Prostate gland (tissue), 2 donors: Measurements from ENCODE around the gene CHRM3.

Experiments used
- POLR2AphosphoS5 ChIP-seq: sonication (generic); formaldehyde crosslinking; IDR thresholded peaks from one replicate; pipeline ENCODE4 v1.6.1; 2017; ENCODE audit warnings: antibody characterized with exemption
- TF ChIP-seq, protein P1 (sequence below), 4 experiments: fragments of 200-600 bp in 2 of 4; fragments of 450-650 bp in 2 of 4; sonication (generic) in 2 of 4; IDR thresholded peaks; 1 replicate in 3 of 4; 2 replicates in 1 of 4; pipeline ENCODE4 v1.5.1; 2016 to 2019; ENCODE audit warnings: antibody characterized with exemption in 4 of 4, mild to moderate bottlenecking in 2 of 4, moderate library complexity in 2 of 4

DNA sequence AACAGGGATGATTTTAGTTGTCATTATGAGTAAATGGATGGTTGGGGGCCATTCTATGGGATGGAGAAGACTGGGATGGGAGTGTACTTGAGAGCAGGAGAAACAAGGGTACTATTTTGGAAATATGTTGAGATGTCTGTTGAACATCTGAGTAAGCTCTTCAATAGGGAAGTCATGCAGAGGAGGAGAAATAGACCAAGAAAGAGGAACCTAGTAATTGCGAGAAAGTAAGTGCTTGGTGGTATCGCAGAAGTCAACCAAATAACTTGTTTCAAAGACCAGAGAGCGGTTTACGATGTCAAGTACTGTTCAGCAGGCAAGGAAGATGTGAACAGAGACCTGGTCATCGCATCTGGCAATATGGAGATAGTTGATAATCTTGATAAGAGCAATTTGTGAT lies 22.4 kb upstream of the CHRM3 start:
- TF ChIP-seq, protein P1, sequence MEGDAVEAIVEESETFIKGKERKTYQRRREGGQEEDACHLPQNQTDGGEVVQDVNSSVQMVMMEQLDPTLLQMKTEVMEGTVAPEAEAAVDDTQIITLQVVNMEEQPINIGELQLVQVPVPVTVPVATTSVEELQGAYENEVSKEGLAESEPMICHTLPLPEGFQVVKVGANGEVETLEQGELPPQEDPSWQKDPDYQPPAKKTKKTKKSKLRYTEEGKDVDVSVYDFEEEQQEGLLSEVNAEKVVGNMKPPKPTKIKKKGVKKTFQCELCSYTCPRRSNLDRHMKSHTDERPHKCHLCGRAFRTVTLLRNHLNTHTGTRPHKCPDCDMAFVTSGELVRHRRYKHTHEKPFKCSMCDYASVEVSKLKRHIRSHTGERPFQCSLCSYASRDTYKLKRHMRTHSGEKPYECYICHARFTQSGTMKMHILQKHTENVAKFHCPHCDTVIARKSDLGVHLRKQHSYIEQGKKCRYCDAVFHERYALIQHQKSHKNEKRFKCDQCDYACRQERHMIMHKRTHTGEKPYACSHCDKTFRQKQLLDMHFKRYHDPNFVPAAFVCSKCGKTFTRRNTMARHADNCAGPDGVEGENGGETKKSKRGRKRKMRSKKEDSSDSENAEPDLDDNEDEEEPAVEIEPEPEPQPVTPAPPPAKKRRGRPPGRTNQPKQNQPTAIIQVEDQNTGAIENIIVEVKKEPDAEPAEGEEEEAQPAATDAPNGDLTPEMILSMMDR (IDR thresholded peaks at IDR 0.05) = no peak
- TF ChIP-seq POLR2AphosphoS5 = no peak
